TTC549 (cell line): ENCODE data around the gene RPAP2.
"Not testable (repeated sequence)": the region's sequence is repeated elsewhere in the genome, so short reads cannot be mapped to it uniquely, and the experiment has no call there.

Experiments used
- FAIRE-seq: peaks from 2 replicates; lab custom pipeline; 2012; peaks lifted over from hg19 to GRCh38; lab: Jason Lieb, UNC

The RPAP2 gene

GRCh38 chr1:92376345-92376744 lies 77.5 kb downstream of the RPAP2 start:
- FAIRE-seq = no peak

- not testable (repeated sequence) for FAIRE-seq
These were observed 79.1 kb downstream of the RPAP2 start for GRCh38 chr1:92377991-92378390.

- FAIRE-seq = no peak
These were observed 82.0 kb downstream of the RPAP2 start for GRCh38 chr1:92380867-92381266.

GRCh38 chr1:92393966-92394365 lies 95.1 kb downstream of the RPAP2 start:
- FAIRE-seq = not testable (repeated sequence)

- FAIRE-seq = no peak
These were observed 99.7 kb downstream of the RPAP2 start for GRCh38 chr1:92398519-92398918.

GRCh38 chr1:92399076-92399475 lies 100.2 kb downstream of the RPAP2 start:
- no peak for FAIRE-seq

GRCh38 chr1:92404661-92405060 lies 105.8 kb downstream of the RPAP2 start:
- no peak for FAIRE-seq

- no peak for FAIRE-seq
These were observed 110.0 kb downstream of the RPAP2 start for GRCh38 chr1:92408825-92409224.

- FAIRE-seq = no peak
These were observed 111.2 kb downstream of the RPAP2 start for GRCh38 chr1:92409946-92410549.

- no peak for FAIRE-seq
These were observed 111.8 kb downstream of the RPAP2 start for GRCh38 chr1:92410706-92411105.

GRCh38 chr1:92411511-92411910 lies 112.7 kb downstream of the RPAP2 start:
- no peak for FAIRE-seq

- no peak for FAIRE-seq
These were observed 120.8 kb downstream of the RPAP2 start for GRCh38 chr1:92419642-92420041.

- no peak for FAIRE-seq
These were observed 125.5 kb downstream of the RPAP2 start for GRCh38 chr1:92424381-92424780.

GRCh38 chr1:92425617-92426016 lies 126.8 kb downstream of the RPAP2 start:
- FAIRE-seq = no peak

GRCh38 chr1:92430030-92430429 lies 131.2 kb downstream of the RPAP2 start:
- FAIRE-seq = no peak

GRCh38 chr1:92434572-92434971 lies 135.7 kb downstream of the RPAP2 start:
- not testable (repeated sequence) for FAIRE-seq

- FAIRE-seq = no peak
These were observed 140.4 kb downstream of the RPAP2 start for GRCh38 chr1:92439291-92439690.

- FAIRE-seq = no peak
These were observed 142.4 kb downstream of the RPAP2 start for GRCh38 chr1:92441316-92441696.

GRCh38 chr1:92441697-92442342 lies 143.0 kb downstream of the RPAP2 start:
- no peak for FAIRE-seq

- FAIRE-seq = no peak
These were observed 143.5 kb downstream of the RPAP2 start for GRCh38 chr1:92442351-92442750.

- FAIRE-seq = no peak
These were observed 145.0 kb downstream of the RPAP2 start for GRCh38 chr1:92443893-92444292.

GRCh38 chr1:92444351-92444750 lies 145.5 kb downstream of the RPAP2 start:
- FAIRE-seq = no peak

- no peak for FAIRE-seq
These were observed 147.0 kb downstream of the RPAP2 start for GRCh38 chr1:92445865-92446264.

- FAIRE-seq = no peak
These were observed 147.7 kb downstream of the RPAP2 start for GRCh38 chr1:92446546-92446945.
